WERI-Rb-1 (cell line): ENCODE results near the gene TBC1D5.

Experiments
- DNase-seq: peaks from one replicate; pipeline ENCODE4 v3.0.0-alpha.2; 2020
- H3K27ac ChIP-seq: fragments of 250-450 bp; sonication (Bioruptor Pico); 2 replicates; pipeline ENCODE4 v1.5.1; 2020; ENCODE audit warnings: mild to moderate bottlenecking, moderate library complexity
- H3K27me3 ChIP-seq: fragments of 250-450 bp; sonication (Bioruptor Pico); 2 replicates; pipeline ENCODE4 v1.5.1; 2021; ENCODE audit warnings: mild to moderate bottlenecking, low read depth, moderate library complexity; ENCODE audit not compliant: insufficient read depth, severe bottlenecking
- H3K36me3 ChIP-seq: fragments of 250-450 bp; sonication (Bioruptor Pico); 2 replicates; pipeline ENCODE4 v1.5.1; 2020; ENCODE audit warnings: mild to moderate bottlenecking, moderate library complexity
- H3K4me3 ChIP-seq: 2 replicates; pipeline ENCODE4 v1.5.1; 2011; ENCODE audit warnings: low read depth, mild to moderate bottlenecking, control low read depth, low read length
- H3K9me3 ChIP-seq: fragments of 250-450 bp; sonication (Bioruptor Pico); 2 replicates; pipeline ENCODE4 v1.5.1; 2021; ENCODE audit warnings: mild to moderate bottlenecking, moderate library complexity; ENCODE audit not compliant: severe bottlenecking
- CTCF ChIP-seq: IDR thresholded peaks from 2 replicates; pipeline ENCODE4 v1.5.1; 2011; ENCODE audit warnings: low read depth, mild to moderate bottlenecking, control low read depth, inconsistent platforms, low read length

Gene TBC1D5

GRCh38 chr3:17571686-17572085 is 170.7 kb downstream of the TBC1D5 start:
- Histone ChIP-seq H3K27me3 (no peaks in the 10 kb centered on the region), H3K36me3 (no peaks in the 10 kb centered on the region), H3K9me3 (no peaks in the 10 kb centered on the region), H3K4me3 (no peak overlapping the region), H3K27ac (no peak overlapping the region)
- no peak for DNase-seq
- no peak for TF ChIP-seq CTCF

- Histone ChIP-seq H3K27ac (no peak overlapping the region), H3K4me3 (no peak overlapping the region), H3K9me3 (no peaks in the 10 kb centered on the region), H3K36me3 (no peaks in the 10 kb centered on the region), H3K27me3 (no peaks in the 10 kb centered on the region)
- TF ChIP-seq CTCF, result no peak
- no peak for DNase-seq
Observed at GRCh38 chr3:17562845-17563244, 179.6 kb downstream of the TBC1D5 start.

GRCh38 chr3:17558565-17558964 is 183.9 kb downstream of the TBC1D5 start:
- no peaks in the 10 kb centered on the region for H3K27me3 ChIP-seq

GRCh38 chr3:17557749-17558463 is 184.5 kb downstream of the TBC1D5 start:
- Histone ChIP-seq H3K27ac (no peak overlapping the region), H3K4me3 (no peak overlapping the region), H3K9me3 (no peaks in the 10 kb centered on the region), H3K36me3 (no peaks in the 10 kb centered on the region), H3K27me3 (no peaks in the 10 kb centered on the region)
- no peak for TF ChIP-seq CTCF
- no peak for DNase-seq

More at GRCh38 chr3:17558565-17558964, 183.9 kb downstream of the TBC1D5 start:
- Histone ChIP-seq H3K36me3 (no peaks in the 10 kb centered on the region), H3K27ac (no peak overlapping the region), H3K9me3 (no peaks in the 10 kb centered on the region), H3K4me3 (no peak overlapping the region)
- no peak for TF ChIP-seq CTCF
- no peak for DNase-seq

GRCh38 chr3:17555525-17555924 is 186.9 kb downstream of the TBC1D5 start:
- Histone ChIP-seq H3K27me3 (no peaks in the 10 kb centered on the region), H3K27ac (no peak overlapping the region), H3K4me3 (no peak overlapping the region), H3K36me3 (no peaks in the 10 kb centered on the region), H3K9me3 (no peaks in the 10 kb centered on the region)
- DNase-seq, result no peak
- TF ChIP-seq CTCF, result no peak

GRCh38 chr3:17554078-17554477 is 188.4 kb downstream of the TBC1D5 start:
- Histone ChIP-seq H3K36me3 (no peaks in the 10 kb centered on the region), H3K27ac (no peak overlapping the region), H3K4me3 (no peak overlapping the region), H3K9me3 (no peaks in the 10 kb centered on the region), H3K27me3 (no peaks in the 10 kb centered on the region)
- TF ChIP-seq CTCF, result no peak
- DNase-seq, result no peak
